ACC112 (cell line): ENCODE results near the gene NRF1.
"Not testable (repeated sequence)": the region's sequence is repeated elsewhere in the genome, so short reads cannot be mapped to it uniquely, and the experiment has no call there.

ENCODE experiments used
- H2AFZ ChIP-seq: fragments of 200-600 bp; sonication (generic); one replicate; pipeline ENCODE4 v1.6.0; 2017; ENCODE audit warnings: antibody characterized with exemption, low read length; ENCODE audit not compliant: unreplicated experiment
- H3K27ac ChIP-seq: fragments of 200-600 bp; sonication (generic); 2 replicates; pipeline ENCODE4 v1.5.1; 2014; ENCODE audit warnings: low read depth, mild to moderate bottlenecking, antibody characterized with exemption, low read length, moderate library complexity
- H3K27me3 ChIP-seq: fragments of 200-600 bp; sonication (generic); 2 replicates; pipeline ENCODE4 v1.6.1; 2014; ENCODE audit warnings: mild to moderate bottlenecking, antibody characterized with exemption, low read length, moderate library complexity, mixed read lengths; ENCODE audit not compliant: insufficient read depth
- H3K36me3 ChIP-seq: fragments of 200-600 bp; sonication (generic); 2 replicates; pipeline ENCODE4 v1.6.1; 2016; ENCODE audit warnings: mild to moderate bottlenecking, antibody characterized with exemption, low read length, moderate library complexity, mixed read lengths; ENCODE audit not compliant: insufficient read depth
- H3K4me1 ChIP-seq: fragments of 200-600 bp; sonication (generic); one replicate; pipeline ENCODE4 v1.6.1; 2016; ENCODE audit warnings: low read length, mixed read lengths; ENCODE audit not compliant: insufficient read depth, unreplicated experiment, control insufficient read depth
- H3K4me3 ChIP-seq: fragments of 200-600 bp; sonication (generic); 2 replicates; pipeline ENCODE4 v1.5.1; 2014; ENCODE audit warnings: mild to moderate bottlenecking, low read depth, low read length
- H3K79me2 ChIP-seq: fragments of 200-600 bp; sonication (generic); one replicate; pipeline ENCODE4 v1.6.0; 2016; ENCODE audit warnings: low read length; ENCODE audit not compliant: control insufficient read depth, unreplicated experiment, insufficient read depth

The NRF1 gene

DNA sequence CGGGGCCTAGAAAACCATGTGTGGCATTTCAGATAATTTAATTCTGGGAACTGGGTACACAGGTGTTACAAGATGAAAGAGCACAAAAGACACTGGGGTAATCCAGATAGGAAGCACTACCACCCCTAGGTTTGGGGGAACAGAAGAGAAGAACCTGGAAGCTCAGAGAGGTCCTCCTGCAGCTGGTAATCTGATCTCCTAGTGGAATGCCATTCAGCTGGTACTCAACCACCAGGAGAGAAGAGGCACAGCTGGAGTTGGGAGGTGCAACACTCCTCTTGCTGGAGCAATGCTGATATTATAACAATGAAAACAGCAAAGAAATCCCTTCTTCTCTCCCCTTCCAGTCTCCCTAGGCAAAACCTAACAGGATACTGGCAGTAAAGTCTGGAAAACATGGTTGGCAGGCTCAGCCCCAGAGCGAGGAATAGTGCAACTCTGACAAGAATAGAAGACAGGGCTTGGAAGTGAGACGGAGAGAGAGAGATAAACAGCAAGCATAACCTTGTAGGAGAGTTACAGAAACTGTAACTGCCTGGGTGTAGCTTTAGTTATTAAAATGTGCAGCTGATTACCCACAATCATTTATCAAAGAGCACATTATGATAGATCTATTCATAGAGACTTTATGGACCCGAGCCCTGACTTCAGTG is 35.0 kb downstream of the NRF1 start:
- H3K27me3 ChIP-seq: no peaks in the 10 kb centered on the region
- H2AFZ ChIP-seq: no peak overlapping the region
- H3K4me1 ChIP-seq: peaks cover 13% of the 10 kb centered on the region
- H3K4me3 ChIP-seq: no peak overlapping the region
- no peaks in the 10 kb centered on the region for H3K36me3 ChIP-seq
- H3K79me2 ChIP-seq: peaks cover 6% of the 10 kb centered on the region
- no peak overlapping the region for H3K27ac ChIP-seq

DNA sequence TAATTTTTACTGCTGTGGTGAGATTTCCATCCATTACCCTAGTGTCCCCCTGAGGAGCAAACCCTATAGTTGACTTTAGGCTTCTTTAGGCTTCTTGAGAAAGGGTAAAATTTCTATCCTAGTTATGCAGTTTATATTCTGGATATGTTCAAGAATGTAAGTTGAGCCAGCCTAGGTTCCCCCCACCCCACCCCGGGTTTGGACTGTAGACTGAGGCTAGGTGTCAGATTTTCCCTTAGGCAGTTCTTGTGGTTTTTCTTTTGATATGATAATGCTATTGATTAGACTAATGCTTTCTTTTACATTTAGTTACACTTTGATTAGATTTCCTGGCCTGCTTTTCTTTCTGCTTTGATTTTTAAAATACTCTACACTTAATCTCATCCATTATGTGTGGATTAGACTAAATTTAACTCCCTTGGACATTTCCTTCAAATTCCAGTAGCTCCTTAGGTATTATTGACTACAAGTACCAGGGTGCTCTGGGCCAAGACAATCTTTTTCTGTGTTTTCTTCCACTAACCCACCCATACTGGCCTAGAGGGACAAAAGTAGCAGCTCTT is 37.7 kb downstream of the NRF1 start:
- Histone ChIP-seq H3K36me3 (no peaks in the 10 kb centered on the region), H3K4me3 (no peak overlapping the region), H3K79me2 (no peaks in the 10 kb centered on the region), H3K27ac (no peak overlapping the region), H3K4me1 (peaks cover 8% of the 10 kb centered on the region), H3K27me3 (no peaks in the 10 kb centered on the region), H2AFZ (no peak overlapping the region)

DNA sequence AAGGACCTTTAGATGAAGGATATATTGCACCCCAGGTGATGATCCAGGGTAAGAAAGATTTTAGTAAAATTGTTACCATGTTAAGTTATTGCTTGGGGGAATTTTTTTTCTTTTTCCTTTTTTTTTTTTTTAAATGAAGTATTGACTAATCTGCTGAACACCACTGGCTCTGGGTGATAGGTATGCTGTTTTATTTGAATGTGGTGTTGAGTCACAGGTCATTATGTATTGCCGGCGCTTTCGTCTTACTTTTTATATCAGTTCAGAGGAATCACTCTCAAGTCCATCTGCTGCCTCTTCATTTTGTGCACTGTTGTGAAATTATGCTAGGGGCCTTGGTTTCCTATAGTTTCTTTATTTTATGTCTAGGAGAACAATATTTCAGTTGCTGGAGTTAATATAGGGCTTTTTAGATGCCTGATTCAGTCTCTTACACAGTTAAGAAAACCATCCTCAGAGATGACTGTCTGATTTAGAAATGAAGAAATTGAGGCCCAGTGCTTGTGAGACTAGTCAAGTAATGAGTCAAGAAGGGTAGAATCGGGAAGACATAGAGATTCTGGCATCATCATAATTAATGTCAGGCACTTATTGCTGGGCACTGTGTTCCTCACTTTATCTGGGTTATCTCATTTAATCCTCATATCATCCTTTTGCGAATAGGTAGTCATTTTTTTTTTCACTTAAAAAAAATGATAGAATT is 38.7 kb downstream of the NRF1 start:
- Histone ChIP-seq H3K27ac (no peak overlapping the region), H2AFZ (no peak overlapping the region), H3K79me2 (no peaks in the 10 kb centered on the region), H3K4me3 (no peak overlapping the region), H3K4me1 (peaks cover 10% of the 10 kb centered on the region), H3K36me3 (no peaks in the 10 kb centered on the region), H3K27me3 (no peaks in the 10 kb centered on the region)

DNA sequence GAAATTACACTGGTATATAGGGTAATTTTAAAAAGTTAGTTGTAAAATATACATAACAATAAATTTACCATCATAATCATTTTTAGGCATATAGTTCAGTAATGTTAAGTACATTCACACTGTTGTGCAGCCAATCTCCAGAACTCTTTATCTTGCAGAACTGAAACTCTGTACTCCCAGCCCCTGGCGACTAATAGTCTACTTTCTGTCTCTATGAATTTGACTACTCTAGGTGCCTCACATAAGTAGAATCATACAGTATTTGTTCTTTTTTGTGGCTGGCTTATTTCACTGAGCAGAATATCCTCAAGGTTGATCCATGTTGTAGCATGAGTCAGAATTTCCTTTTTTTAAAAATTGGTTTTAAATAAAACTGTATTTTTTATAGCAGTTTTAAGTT is 41.4 kb downstream of the NRF1 start:
- Histone ChIP-seq H2AFZ (no peak overlapping the region), H3K27me3 (no peaks in the 10 kb centered on the region), H3K79me2 (peaks cover 2% of the 10 kb centered on the region), H3K4me3 (no peak overlapping the region), H3K36me3 (peaks cover 5% of the 10 kb centered on the region; the same call in 1 of the 2 replicates), H3K4me1 (peaks cover 5% of the 10 kb centered on the region), H3K27ac (no peak overlapping the region)

DNA sequence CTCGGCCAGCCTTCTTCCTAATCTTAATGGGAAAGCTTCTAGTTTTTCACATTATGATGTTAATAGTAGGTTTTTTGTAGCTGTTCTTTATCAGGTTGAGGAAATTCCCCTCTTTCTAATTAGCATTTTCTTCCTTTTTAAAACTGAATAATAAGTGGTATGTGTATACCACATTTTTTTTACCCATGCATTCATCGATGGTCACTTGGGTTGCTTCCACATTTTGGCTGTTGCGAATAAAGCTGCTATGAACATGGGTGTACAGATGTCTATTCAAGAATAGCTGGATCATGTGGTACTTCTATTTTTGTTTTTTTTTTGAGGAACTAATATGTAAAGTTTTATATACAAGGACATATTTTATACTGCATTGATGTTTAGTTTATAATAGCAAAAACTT is 44.3 kb downstream of the NRF1 start:
- Histone ChIP-seq H3K4me1 (peaks cover 5% of the 10 kb centered on the region), H2AFZ (no peak overlapping the region), H3K27ac (no peak overlapping the region), H3K36me3 (peaks cover 19% of the 10 kb centered on the region), H3K79me2 (peaks cover 2% of the 10 kb centered on the region), H3K27me3 (no peaks in the 10 kb centered on the region), H3K4me3 (no peak overlapping the region)

DNA sequence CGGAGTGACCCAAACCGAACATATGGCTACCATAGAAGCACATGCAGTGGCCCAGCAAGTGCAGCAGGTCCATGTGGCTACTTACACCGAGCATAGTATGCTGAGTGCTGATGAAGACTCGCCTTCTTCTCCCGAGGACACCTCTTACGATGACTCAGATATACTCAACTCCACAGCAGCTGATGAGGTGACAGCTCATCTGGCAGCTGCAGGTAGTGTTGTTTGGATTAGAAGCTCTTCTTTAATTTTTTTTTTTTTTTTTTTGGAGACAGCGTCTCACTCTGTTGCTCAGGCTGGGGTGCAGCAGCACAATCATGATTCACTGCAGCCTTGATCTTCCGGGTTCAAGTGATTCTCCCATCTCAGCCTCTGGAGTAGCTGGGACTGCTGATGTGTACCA is 45.8 kb downstream of the NRF1 start:
- Histone ChIP-seq H3K36me3 (peaks cover 32% of the 10 kb centered on the region), H3K27me3 (no peaks in the 10 kb centered on the region), H2AFZ (no peak overlapping the region), H3K4me3 (no peak overlapping the region), H3K79me2 (peaks cover 2% of the 10 kb centered on the region), H3K27ac (no peak overlapping the region), H3K4me1 (peaks cover 5% of the 10 kb centered on the region)

DNA sequence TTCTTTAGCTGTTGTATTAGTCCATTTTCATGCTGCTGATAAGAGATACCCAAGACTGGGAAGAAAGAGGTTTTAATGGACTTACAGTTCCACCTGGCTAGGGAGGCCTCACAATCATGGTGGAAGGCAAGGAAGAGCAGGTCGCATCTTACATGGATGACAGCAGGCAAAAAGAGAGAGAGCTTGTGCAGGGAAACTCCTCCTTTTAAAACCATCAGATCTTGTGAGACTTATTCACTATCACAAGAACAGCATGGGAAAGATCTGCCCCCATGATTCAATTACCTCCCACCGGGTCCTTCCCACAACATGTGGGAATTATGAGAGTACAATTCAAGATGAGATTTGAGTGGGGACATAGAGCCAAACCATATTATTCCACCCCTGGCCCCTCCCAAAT is 48.4 kb downstream of the NRF1 start:
- H3K79me2 ChIP-seq, H3K27me3 ChIP-seq, H3K4me1 ChIP-seq, H2AFZ ChIP-seq, H3K27ac ChIP-seq, H3K4me3 ChIP-seq: not testable (repeated sequence)
- peaks cover 32% of the 10 kb centered on the region for H3K36me3 ChIP-seq

DNA sequence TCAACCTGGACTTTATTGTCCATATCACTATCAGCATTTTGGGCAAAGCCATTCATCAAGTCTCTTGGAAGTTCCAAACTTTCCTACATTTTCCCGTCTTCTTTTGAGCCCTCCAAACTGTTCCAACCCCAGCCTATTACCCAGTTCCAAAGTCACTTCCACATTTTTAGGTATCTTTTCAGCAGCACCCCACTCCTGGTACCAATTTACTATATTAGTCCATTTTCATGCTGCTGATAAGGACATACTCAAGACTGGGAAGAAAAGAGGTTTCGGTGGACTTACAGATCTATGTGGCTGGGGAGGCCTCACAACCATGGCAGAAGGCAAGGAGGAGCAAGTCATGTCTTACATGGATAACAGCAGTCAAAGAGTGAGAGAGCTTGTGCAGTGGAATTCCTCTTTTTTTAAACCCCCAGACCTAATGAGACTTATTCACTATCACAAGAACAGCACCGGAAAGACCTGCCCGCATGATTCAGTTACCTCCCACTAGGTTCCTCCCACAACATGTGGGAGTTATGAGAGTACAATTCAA is 50.2 kb downstream of the NRF1 start:
- Histone ChIP-seq H3K79me2 (no peaks in the 10 kb centered on the region), H3K27ac (no peak overlapping the region), H3K36me3 (peaks cover 32% of the 10 kb centered on the region), H3K4me3 (no peak overlapping the region), H2AFZ (no peak overlapping the region), H3K27me3 (no peaks in the 10 kb centered on the region), H3K4me1 (peaks cover 15% of the 10 kb centered on the region)

DNA sequence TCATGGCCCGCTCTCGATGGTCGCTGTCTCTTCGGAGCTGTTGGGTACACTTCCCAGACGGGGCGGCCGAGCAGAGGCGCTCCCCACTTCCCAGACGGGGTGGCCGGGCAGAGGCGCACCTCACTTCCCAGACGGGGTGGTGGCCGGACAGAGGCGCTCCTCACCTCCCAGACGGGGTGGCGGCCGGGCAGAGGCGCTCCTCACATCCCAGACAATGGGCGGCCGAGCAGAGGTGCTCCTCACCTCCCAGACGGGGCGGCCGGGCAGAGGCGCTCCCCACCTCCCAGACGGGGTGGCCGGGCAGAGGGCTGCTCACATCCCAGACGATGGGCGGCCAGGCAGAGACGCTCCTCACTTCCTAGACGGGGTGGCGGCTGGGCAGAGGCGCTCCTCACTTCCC is 51.7 kb downstream of the NRF1 start:
- not testable (repeated sequence) for H3K79me2 ChIP-seq
- peaks cover 24% of the 10 kb centered on the region for H3K36me3 ChIP-seq

DNA sequence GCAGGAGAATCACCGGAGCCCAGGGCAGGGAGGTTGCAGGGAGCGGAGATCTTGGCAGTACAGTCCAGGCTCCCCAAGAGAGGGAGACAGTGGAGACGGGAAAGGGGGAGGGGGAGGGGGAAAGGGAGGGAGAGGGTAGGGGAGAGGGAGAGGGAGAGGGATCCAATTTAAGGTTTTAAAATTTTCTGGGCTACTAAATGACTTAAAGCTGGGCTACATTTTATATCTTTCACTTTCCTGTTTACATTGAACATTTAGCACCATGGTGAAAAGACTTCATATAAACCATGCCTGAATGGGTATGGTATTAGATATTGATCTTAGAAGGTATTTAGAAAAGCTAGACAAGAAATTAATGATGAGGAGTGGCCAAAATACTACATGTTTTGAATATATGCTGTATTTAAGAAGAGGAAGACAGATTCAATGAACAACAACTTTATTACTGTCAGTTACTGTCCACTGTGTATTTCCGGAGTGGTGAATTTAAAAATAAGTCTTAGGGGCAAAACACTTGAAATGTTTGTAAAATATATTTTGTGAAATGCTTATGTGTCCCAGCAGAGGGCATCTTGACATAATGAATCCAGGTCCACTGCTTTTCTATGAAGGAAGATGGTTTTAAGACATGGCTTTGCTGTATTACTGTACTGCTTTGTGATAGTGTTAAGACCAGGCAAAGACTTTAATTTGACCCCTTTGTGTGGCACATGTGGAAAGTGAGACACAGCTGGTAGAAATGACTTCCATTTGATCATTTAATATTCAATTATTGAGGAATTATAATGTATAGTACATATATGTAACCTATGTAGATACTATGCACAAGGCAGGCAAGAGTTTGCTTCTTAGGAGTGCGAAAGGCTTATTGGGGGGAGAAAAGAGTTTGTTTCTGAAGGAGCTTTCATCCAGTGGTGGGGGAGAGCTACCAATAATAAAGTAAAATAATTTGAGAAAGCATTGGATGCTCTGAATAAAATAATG is 52.8 kb downstream of the NRF1 start:
- Histone ChIP-seq H3K27me3 (no peaks in the 10 kb centered on the region), H2AFZ (no peak overlapping the region), H3K27ac (peak overlapping the region; percentile 37), H3K4me3 (no peak overlapping the region), H3K4me1 (peaks cover 20% of the 10 kb centered on the region), H3K79me2 (peaks cover 3% of the 10 kb centered on the region), H3K36me3 (peaks cover 22% of the 10 kb centered on the region)

More for the DNA sequence above, 51.7 kb downstream of the NRF1 start:
- H3K4me3 ChIP-seq, H3K27ac ChIP-seq, H3K27me3 ChIP-seq, H2AFZ ChIP-seq: not testable (repeated sequence)
- H3K4me1 ChIP-seq: peaks cover 20% of the 10 kb centered on the region
